ENCODE results near the gene FAM89A.
A peak's percentile ranks its signal among the peaks of the same experiment; 100 is the strongest.

The FAM89A gene

GRCh38 chr1:231040019-231040799 lies at the start of gene FAM89A:
Gene FAM89A (minus strand): TSS chr1:231040254. CDS start chr1:231040211, 43 bp downstream.
- Mint-ChIP-seq H3K9me3 (peaks cover 3% of the 10 kb centered on the region), H3K27ac (peak within 1 kb of the TSS; percentile 44)

GRCh38 chr1:231084353-231084752 lies 44.3 kb upstream of the FAM89A start:
- H3K27me3 Mint-ChIP-seq: peaks cover 12% of the 10 kb centered on the region
- H3K9me3 Mint-ChIP-seq: no peaks in the 10 kb centered on the region
- no peaks in the 10 kb centered on the region for H3K36me3 Mint-ChIP-seq
- no peak overlapping the region for H3K27ac Mint-ChIP-seq
- CTCF ChIA-PET: no interaction called here
- H3K4me3 Mint-ChIP-seq: no peak overlapping the region
- no peak for DNase-seq
- H3K4me1 Mint-ChIP-seq: no peaks in the 10 kb centered on the region

More at GRCh38 chr1:231040019-231040799, at the start of gene FAM89A:
- peaks cover 41% of the 10 kb centered on the region for H3K27me3 Mint-ChIP-seq
- DNase-seq: peak; percentile 76
- peaks cover 6% of the 10 kb centered on the region for H3K36me3 Mint-ChIP-seq
- H3K4me1 Mint-ChIP-seq: peaks cover 31% of the 10 kb centered on the region
- H3K4me3 Mint-ChIP-seq: peak within 1 kb of the TSS; percentile 73
- CTCF ChIA-PET: interaction anchor here (1.1 to 1.2 kb wide), 2 partner anchors 62 to 67 kb away, joined by 3 read pairs; partner anchors contain the start of genes ARV1 and TTC13

GRCh38 chr1:231079163-231079562 lies 39.1 kb upstream of the FAM89A start:
- H3K27ac Mint-ChIP-seq: no peak overlapping the region
- no peaks in the 10 kb centered on the region for H3K36me3 Mint-ChIP-seq
- H3K4me1 Mint-ChIP-seq: no peaks in the 10 kb centered on the region
- H3K9me3 Mint-ChIP-seq: no peaks in the 10 kb centered on the region
- CTCF ChIA-PET: no interaction called here
- peaks cover 14% of the 10 kb centered on the region for H3K27me3 Mint-ChIP-seq
- no peak for DNase-seq
- H3K4me3 Mint-ChIP-seq: no peak overlapping the region

- peaks cover 14% of the 10 kb centered on the region for H3K27me3 Mint-ChIP-seq
- CTCF ChIA-PET: no interaction called here
- no peaks in the 10 kb centered on the region for H3K36me3 Mint-ChIP-seq
- no peaks in the 10 kb centered on the region for H3K9me3 Mint-ChIP-seq
- no peak overlapping the region for H3K4me3 Mint-ChIP-seq
- no peaks in the 10 kb centered on the region for H3K4me1 Mint-ChIP-seq
- no peak for DNase-seq
- no peak overlapping the region for H3K27ac Mint-ChIP-seq
These were observed 38.2 kb upstream of the FAM89A start for GRCh38 chr1:231078250-231078649.

- CTCF ChIA-PET: interaction anchor here (1.1 kb wide), 1 partner anchor 15 kb away, joined by 4 read pairs; no protein-coding TSS in a partner anchor
These were observed 36.7 kb upstream of the FAM89A start for GRCh38 chr1:231076802-231077201.

GRCh38 chr1:231075497-231075896 lies 35.4 kb upstream of the FAM89A start:
- no peak for DNase-seq
- Mint-ChIP-seq H3K9me3 (no peaks in the 10 kb centered on the region), H3K4me1 (no peaks in the 10 kb centered on the region), H3K36me3 (no peaks in the 10 kb centered on the region), H3K4me3 (no peak overlapping the region), H3K27me3 (peaks cover 14% of the 10 kb centered on the region), H3K27ac (no peak overlapping the region)
- CTCF ChIA-PET: interaction anchor here (1.1 kb wide), 1 partner anchor 17 kb away, joined by 4 read pairs; no protein-coding TSS in a partner anchor

More at GRCh38 chr1:231076802-231077201, 36.7 kb upstream of the FAM89A start:
- DNase-seq: no peak
- H3K9me3 Mint-ChIP-seq: no peaks in the 10 kb centered on the region
- no peaks in the 10 kb centered on the region for H3K36me3 Mint-ChIP-seq
- no peaks in the 10 kb centered on the region for H3K4me1 Mint-ChIP-seq
- H3K27ac Mint-ChIP-seq: no peak overlapping the region
- H3K4me3 Mint-ChIP-seq: no peak overlapping the region
- H3K27me3 Mint-ChIP-seq: peaks cover 14% of the 10 kb centered on the region

GRCh38 chr1:231075020-231075419 lies 35.0 kb upstream of the FAM89A start:
- H3K27me3 Mint-ChIP-seq: peaks cover 14% of the 10 kb centered on the region
- H3K27ac Mint-ChIP-seq: no peak overlapping the region
- H3K4me1 Mint-ChIP-seq: no peaks in the 10 kb centered on the region
- CTCF ChIA-PET: interaction anchor here (0.6 kb wide), 1 partner anchor 1334 kb away, joined by 3 read pairs; no protein-coding TSS in a partner anchor
- H3K9me3 Mint-ChIP-seq: no peaks in the 10 kb centered on the region
- DNase-seq: no peak
- H3K36me3 Mint-ChIP-seq: no peaks in the 10 kb centered on the region
- no peak overlapping the region for H3K4me3 Mint-ChIP-seq

- H3K9me3 Mint-ChIP-seq: no peaks in the 10 kb centered on the region
- DNase-seq: no peak
- no peak overlapping the region for H3K27ac Mint-ChIP-seq
- H3K4me3 Mint-ChIP-seq: no peak overlapping the region
- H3K36me3 Mint-ChIP-seq: no peaks in the 10 kb centered on the region
- peaks cover 11% of the 10 kb centered on the region for H3K27me3 Mint-ChIP-seq
- H3K4me1 Mint-ChIP-seq: no peaks in the 10 kb centered on the region
- CTCF ChIA-PET: interaction anchor here (1.2 kb wide), 1 partner anchor 18 kb away, joined by 3 read pairs; no protein-coding TSS in a partner anchor
These were observed 34.0 kb upstream of the FAM89A start for GRCh38 chr1:231074046-231074445.

- no peak for DNase-seq
- CTCF ChIA-PET: interaction anchor here (1.2 kb wide), 1 partner anchor 19 kb away, joined by 3 read pairs; no protein-coding TSS in a partner anchor
- no peaks in the 10 kb centered on the region for H3K9me3 Mint-ChIP-seq
- no peak overlapping the region for H3K27ac Mint-ChIP-seq
- no peaks in the 10 kb centered on the region for H3K4me1 Mint-ChIP-seq
- peaks cover 6% of the 10 kb centered on the region for H3K27me3 Mint-ChIP-seq
- no peaks in the 10 kb centered on the region for H3K36me3 Mint-ChIP-seq
- H3K4me3 Mint-ChIP-seq: no peak overlapping the region
These were observed 33.3 kb upstream of the FAM89A start for GRCh38 chr1:231073331-231073730.

GRCh38 chr1:231072502-231073094 lies 32.5 kb upstream of the FAM89A start:
- Mint-ChIP-seq H3K9me3 (no peaks in the 10 kb centered on the region), H3K27me3 (peaks cover 6% of the 10 kb centered on the region), H3K4me1 (no peaks in the 10 kb centered on the region), H3K36me3 (no peaks in the 10 kb centered on the region), H3K4me3 (no peak overlapping the region), H3K27ac (no peak overlapping the region)
- CTCF ChIA-PET: no interaction called here
- no peak for DNase-seq

GRCh38 chr1:231072041-231072440 lies 32.0 kb upstream of the FAM89A start:
- H3K9me3 Mint-ChIP-seq: no peaks in the 10 kb centered on the region
- H3K4me3 Mint-ChIP-seq: no peak overlapping the region
- no peak for DNase-seq
- H3K27ac Mint-ChIP-seq: no peak overlapping the region
- CTCF ChIA-PET: no interaction called here
- no peaks in the 10 kb centered on the region for H3K4me1 Mint-ChIP-seq
- peaks cover 6% of the 10 kb centered on the region for H3K27me3 Mint-ChIP-seq
- no peaks in the 10 kb centered on the region for H3K36me3 Mint-ChIP-seq

GRCh38 chr1:231070758-231071444 lies 30.8 kb upstream of the FAM89A start:
- Mint-ChIP-seq H3K36me3 (no peaks in the 10 kb centered on the region), H3K27me3 (no peaks in the 10 kb centered on the region), H3K4me3 (no peak overlapping the region), H3K9me3 (no peaks in the 10 kb centered on the region), H3K27ac (no peak overlapping the region), H3K4me1 (no peaks in the 10 kb centered on the region)
- CTCF ChIA-PET: no interaction called here
- DNase-seq: no peak

- Mint-ChIP-seq H3K9me3 (no peaks in the 10 kb centered on the region), H3K4me1 (no peaks in the 10 kb centered on the region), H3K27ac (no peak overlapping the region), H3K27me3 (peaks cover 4% of the 10 kb centered on the region), H3K36me3 (no peaks in the 10 kb centered on the region), H3K4me3 (no peak overlapping the region)
- CTCF ChIA-PET: interaction anchor here (0.6 kb wide), 1 partner anchor 8 kb away, joined by 3 read pairs; no protein-coding TSS in a partner anchor
- DNase-seq: no peak
These were observed 29.3 kb upstream of the FAM89A start for GRCh38 chr1:231069333-231069732.

GRCh38 chr1:231068762-231069161 lies 28.7 kb upstream of the FAM89A start:
- Mint-ChIP-seq H3K27ac (no peak overlapping the region), H3K27me3 (peaks cover 4% of the 10 kb centered on the region), H3K4me3 (no peak overlapping the region), H3K36me3 (no peaks in the 10 kb centered on the region), H3K9me3 (no peaks in the 10 kb centered on the region), H3K4me1 (no peaks in the 10 kb centered on the region)
- DNase-seq: no peak
- CTCF ChIA-PET: interaction anchor here (0.6 kb wide), 1 partner anchor 7 kb away, joined by 3 read pairs; no protein-coding TSS in a partner anchor

Measured in activated naive CD4-positive, alpha-beta T cell treated with anti-CD3 and anti-CD28 coated beads, Interleukin-2, amount 10 ng/mL, durations not matched to agents 7 days and 5 days (primary cell).